VCaP (cell line): ENCODE measurements around the gene ABCA5.

Experiments
- H3K27ac ChIP-seq: fragments of 450-650 bp; 2 replicates; pipeline ENCODE4 v1.5.1; 2017
- TF ChIP-seq, protein P1 (sequence below): fragments of 450-650 bp; conservative IDR thresholded peaks from 2 replicates; pipeline ENCODE4 v1.5.1; 2017; ENCODE audit warnings: mild to moderate bottlenecking, moderate library complexity

ABCA5 gene, protein sequence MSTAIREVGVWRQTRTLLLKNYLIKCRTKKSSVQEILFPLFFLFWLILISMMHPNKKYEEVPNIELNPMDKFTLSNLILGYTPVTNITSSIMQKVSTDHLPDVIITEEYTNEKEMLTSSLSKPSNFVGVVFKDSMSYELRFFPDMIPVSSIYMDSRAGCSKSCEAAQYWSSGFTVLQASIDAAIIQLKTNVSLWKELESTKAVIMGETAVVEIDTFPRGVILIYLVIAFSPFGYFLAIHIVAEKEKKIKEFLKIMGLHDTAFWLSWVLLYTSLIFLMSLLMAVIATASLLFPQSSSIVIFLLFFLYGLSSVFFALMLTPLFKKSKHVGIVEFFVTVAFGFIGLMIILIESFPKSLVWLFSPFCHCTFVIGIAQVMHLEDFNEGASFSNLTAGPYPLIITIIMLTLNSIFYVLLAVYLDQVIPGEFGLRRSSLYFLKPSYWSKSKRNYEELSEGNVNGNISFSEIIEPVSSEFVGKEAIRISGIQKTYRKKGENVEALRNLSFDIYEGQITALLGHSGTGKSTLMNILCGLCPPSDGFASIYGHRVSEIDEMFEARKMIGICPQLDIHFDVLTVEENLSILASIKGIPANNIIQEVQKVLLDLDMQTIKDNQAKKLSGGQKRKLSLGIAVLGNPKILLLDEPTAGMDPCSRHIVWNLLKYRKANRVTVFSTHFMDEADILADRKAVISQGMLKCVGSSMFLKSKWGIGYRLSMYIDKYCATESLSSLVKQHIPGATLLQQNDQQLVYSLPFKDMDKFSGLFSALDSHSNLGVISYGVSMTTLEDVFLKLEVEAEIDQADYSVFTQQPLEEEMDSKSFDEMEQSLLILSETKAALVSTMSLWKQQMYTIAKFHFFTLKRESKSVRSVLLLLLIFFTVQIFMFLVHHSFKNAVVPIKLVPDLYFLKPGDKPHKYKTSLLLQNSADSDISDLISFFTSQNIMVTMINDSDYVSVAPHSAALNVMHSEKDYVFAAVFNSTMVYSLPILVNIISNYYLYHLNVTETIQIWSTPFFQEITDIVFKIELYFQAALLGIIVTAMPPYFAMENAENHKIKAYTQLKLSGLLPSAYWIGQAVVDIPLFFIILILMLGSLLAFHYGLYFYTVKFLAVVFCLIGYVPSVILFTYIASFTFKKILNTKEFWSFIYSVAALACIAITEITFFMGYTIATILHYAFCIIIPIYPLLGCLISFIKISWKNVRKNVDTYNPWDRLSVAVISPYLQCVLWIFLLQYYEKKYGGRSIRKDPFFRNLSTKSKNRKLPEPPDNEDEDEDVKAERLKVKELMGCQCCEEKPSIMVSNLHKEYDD (N-terminal part only)

DNA sequence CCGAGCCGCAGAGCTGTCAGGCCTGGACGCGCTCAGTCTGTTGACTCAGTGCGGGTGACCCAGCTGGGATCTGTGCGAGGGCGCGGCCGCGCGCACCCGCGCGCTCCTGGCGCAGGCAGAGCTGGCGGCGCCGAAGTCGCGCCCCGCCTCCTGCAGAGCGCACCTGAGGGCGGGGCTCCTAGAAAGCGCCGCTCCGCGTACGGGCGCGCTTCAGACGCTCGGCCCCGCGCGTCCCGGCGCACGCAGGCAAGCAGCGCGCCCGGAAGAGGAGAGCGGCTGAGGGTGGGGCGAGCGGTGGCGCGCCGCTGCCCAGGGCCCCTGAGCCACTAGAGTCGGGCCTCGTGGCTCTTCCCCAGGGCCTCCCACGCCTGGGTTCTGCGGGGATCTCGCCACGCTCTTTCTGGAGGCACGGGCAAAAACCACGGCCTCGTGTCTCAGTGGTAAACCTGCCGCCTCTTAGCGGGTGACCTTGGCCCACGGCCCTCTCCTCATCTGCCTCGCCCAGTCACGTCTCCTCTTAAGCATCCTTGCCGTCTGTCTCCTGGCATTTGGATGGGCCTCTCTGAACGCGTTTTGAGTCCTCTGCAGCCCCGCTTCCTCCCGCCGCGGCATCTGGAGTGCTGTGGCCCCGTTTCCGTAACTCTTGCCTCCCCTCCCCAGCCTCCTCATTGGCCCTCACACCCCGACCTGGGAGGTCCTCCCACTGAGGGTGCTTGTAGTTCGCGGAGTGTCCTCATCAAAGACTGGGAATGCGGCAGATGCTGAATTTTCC, at the start of gene ABCA5:
Gene ABCA5, minus strand, starts transcription at position 74 of the 772 bp plus-strand sequence. CDS start 12,718 bp downstream, outside the sequence.
- TF ChIP-seq, protein P1, sequence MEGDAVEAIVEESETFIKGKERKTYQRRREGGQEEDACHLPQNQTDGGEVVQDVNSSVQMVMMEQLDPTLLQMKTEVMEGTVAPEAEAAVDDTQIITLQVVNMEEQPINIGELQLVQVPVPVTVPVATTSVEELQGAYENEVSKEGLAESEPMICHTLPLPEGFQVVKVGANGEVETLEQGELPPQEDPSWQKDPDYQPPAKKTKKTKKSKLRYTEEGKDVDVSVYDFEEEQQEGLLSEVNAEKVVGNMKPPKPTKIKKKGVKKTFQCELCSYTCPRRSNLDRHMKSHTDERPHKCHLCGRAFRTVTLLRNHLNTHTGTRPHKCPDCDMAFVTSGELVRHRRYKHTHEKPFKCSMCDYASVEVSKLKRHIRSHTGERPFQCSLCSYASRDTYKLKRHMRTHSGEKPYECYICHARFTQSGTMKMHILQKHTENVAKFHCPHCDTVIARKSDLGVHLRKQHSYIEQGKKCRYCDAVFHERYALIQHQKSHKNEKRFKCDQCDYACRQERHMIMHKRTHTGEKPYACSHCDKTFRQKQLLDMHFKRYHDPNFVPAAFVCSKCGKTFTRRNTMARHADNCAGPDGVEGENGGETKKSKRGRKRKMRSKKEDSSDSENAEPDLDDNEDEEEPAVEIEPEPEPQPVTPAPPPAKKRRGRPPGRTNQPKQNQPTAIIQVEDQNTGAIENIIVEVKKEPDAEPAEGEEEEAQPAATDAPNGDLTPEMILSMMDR: no peak
- peak within 1 kb of the TSS; percentile 83 for H3K27ac ChIP-seq

DNA sequence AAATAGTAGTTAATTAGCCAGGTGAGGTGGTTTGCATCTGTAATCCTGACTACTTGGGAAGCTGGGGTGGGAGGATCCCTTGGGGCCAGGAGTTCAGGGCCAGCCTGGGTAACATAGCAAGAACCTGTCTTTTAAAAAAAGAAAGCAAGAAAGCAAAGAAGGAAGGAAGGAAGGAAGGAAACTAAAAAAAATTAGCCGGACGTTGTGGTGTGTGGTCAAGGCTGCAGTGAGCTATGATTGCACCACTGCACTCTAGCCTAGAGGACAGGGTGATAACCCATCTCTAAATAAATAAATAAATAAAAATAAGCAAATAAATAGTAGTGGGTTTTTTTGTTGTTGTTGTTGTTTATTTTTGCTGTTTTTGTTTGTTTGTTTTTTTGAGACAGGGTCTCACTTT, 48.3 kb upstream of the ABCA5 start:
- H3K27ac ChIP-seq: no peak overlapping the region
- TF ChIP-seq, protein P1: no peak

DNA sequence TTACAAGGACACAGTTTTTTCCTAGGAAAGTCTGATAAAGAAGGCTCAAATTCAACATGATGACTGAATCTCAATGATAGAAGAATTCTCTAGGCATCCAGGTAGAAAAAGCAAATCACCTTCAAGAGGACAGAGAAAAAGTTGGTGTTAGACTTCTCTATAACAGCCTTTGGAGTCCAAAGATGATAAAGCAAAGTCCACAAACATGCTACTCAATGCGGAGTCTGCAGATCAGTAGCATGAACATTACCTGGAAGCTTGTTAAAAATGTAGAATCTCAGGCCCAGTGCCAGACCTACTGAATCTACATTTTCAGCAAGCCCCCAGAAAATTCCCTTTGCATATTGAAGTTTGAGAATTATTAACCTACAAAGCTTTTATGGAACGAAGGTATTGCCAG, 46.1 kb upstream of the ABCA5 start:
- no peak overlapping the region for H3K27ac ChIP-seq
- TF ChIP-seq, protein P1: no peak

DNA sequence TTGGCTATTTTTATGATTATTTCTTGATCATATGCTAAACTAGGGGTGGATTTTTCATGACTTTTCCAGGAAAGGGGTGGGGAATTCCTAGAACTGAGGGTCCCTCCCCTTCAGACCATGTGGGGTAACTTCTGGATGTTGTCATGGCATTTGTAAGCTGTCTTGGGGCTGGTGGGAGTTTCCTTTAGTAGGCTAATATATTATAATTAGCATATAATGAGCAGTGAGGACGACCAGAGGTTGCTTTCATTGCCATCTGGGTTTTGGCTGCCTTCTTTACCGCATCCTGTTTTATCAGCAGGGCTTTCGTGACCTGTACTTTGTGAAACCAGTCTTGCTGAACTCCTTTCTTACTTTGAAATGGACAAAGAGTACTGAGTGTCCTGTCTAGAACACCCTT, 40.4 kb upstream of the ABCA5 start:
- peak overlapping the region; percentile 79 for H3K27ac ChIP-seq
- TF ChIP-seq, protein P1: no peak

DNA sequence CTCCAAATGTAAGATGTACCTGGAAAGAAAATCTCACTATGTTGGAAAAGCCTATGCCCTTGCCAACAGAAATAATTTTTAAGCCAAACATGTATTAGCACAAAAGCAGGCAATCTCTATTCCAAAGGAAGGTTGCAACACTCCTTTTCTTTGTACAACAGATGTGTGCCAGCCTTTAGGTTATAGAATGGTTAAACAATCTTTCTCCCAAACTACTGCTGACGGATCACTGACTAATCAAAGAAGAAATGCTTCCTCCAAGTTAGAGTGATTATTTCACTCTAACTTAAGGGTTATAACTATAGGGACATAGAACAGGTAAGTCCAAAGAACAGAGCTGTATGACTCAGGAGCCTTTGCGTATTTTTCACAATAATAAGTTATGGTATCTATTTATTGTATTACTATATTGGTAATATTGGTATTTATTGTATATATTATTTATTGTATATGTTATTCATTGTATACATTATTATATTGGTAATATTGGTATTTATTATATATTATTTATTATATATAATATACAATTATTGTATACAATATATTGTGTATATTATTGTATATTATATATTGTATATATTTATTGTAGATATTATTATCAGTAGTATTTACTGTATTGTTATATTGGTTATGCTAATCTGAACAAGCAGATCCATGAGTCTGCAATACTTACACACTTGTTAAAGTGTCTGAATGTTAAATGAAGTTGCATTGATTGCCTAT, 36.7 kb upstream of the ABCA5 start:
- TF ChIP-seq, protein P1: no peak
- no peak overlapping the region for H3K27ac ChIP-seq

DNA sequence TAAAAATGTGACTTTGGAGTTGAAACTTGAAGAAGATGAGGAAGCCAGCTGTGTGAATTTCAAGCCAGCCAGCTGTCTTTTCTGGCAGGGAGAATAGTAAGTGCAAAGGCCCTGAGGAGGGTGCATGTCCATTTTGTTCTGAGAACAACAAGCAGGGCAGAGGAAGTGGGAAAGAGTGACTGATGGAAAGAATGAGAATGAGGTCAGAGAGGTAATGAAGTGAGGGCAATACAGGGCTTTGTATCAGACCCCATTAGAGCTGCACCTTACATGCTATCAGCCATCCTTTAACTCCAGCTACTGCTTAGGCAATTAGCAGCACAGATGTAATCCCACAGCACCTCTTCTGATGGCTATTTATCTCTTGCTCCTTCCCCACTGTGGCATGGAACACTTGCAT, 34.2 kb upstream of the ABCA5 start:
- TF ChIP-seq, protein P1: no peak
- H3K27ac ChIP-seq: no peak overlapping the region
